B cell (primary cell): ENCODE results near the gene UGT1A7.

Source experiments
- CTCF ChIP-seq: fragments of 200-600 bp; IDR thresholded peaks from one replicate; pipeline ENCODE4 v1.8.0; 2022; ENCODE audit warnings: antibody characterized with exemption, mild to moderate bottlenecking
- EZH2 ChIP-seq: IDR thresholded peaks from 2 replicates; pipeline ENCODE4 v1.6.1; 2012; ENCODE audit warnings: borderline replicate concordance, low read depth, mild to moderate bottlenecking, moderate library complexity, low read length; ENCODE audit not compliant: insufficient read depth, poor library complexity, severe bottlenecking

- no peak for TF ChIP-seq CTCF
- no peak for TF ChIP-seq EZH2
Measured at GRCh38 chr2:233684640-233685039, 2.9 kb downstream of the UGT1A7 start.
